ENCODE data around the gene NUP188. TPM values are rescaled to one million over a fixed set of nuclear protein-coding genes. Genes with fewer than 3 reads are reported as not detected.

The NUP188 gene
- total RNA-seq, 1 donor from 2014 or later, result 37.6 TPM

- no peak for TF ChIP-seq CTCF (conservative IDR thresholded peaks at IDR 0.05; ENCODE audit: low read depth, low read length)
- no peak for DNase-seq (ENCODE audit: low read depth)
Measured at GRCh38 chr9:129022037-129022436, 74.5 kb downstream of the NUP188 start.

GRCh38 chr9:129023036-129023907, 75.8 kb downstream of the NUP188 start:
- no peak for DNase-seq (ENCODE audit: low read depth)
- TF ChIP-seq CTCF (conservative IDR thresholded peaks at IDR 0.05; ENCODE audit: low read depth, low read length), result no peak
- no peak overlapping the region for H3K4me3 ChIP-seq (ENCODE audit: low read depth, low read length)

More at GRCh38 chr9:129022037-129022436, 74.5 kb downstream of the NUP188 start:
- no peak overlapping the region for H3K4me3 ChIP-seq (ENCODE audit: low read depth, low read length)

GRCh38 chr9:129023908-129024233, 76.4 kb downstream of the NUP188 start:
- no peak for DNase-seq (ENCODE audit: low read depth)
- no peak overlapping the region for H3K4me3 ChIP-seq (ENCODE audit: low read depth, low read length)
- no peak for TF ChIP-seq CTCF (conservative IDR thresholded peaks at IDR 0.05; ENCODE audit: low read depth, low read length)

GRCh38 chr9:129026442-129027223, 79.1 kb downstream of the NUP188 start:
- TF ChIP-seq CTCF (conservative IDR thresholded peaks at IDR 0.05; ENCODE audit: low read depth, low read length), result no peak
- DNase-seq (ENCODE audit: low read depth), result no peak

GRCh38 chr9:129027224-129027684, 79.8 kb downstream of the NUP188 start:
- no peak for TF ChIP-seq CTCF (conservative IDR thresholded peaks at IDR 0.05; ENCODE audit: low read depth, low read length)
- DNase-seq (ENCODE audit: low read depth), result no peak
- peak overlapping the region; percentile 95 for H3K4me3 ChIP-seq (ENCODE audit: low read depth, low read length)

More at GRCh38 chr9:129026442-129027223, 79.1 kb downstream of the NUP188 start:
- peak overlapping the region; percentile 95 for H3K4me3 ChIP-seq (ENCODE audit: low read depth, low read length)

GRCh38 chr9:129027685-129028191, 80.2 kb downstream of the NUP188 start:
- peak overlapping the region; percentile 95 for H3K4me3 ChIP-seq (ENCODE audit: low read depth, low read length)
- DNase-seq (ENCODE audit: low read depth), result no peak
- TF ChIP-seq CTCF (conservative IDR thresholded peaks at IDR 0.05; ENCODE audit: low read depth, low read length), result no peak

All from epithelial cell of proximal tubule (primary cell).